AG04449 (cell line): ENCODE results near the gene PATJ.
"Not testable (repeated sequence)": the region's sequence is repeated elsewhere in the genome, so short reads cannot be mapped to it uniquely, and the experiment has no call there.

ENCODE experiments used
- CTCF ChIA-PET: fragments of 350-600 bp; formaldehyde crosslinking; extraction: SDS; loops from one replicate; lab custom pipeline; 2021; ENCODE audit warnings: antibody characterized with exemption; lab: Yijun Ruan, JAX
- POLR2A ChIA-PET: fragments of 400-600, 350-600 bp; formaldehyde crosslinking; extraction: SDS; loops from one replicate; lab custom pipeline; 2020; ENCODE audit warnings: antibody characterized with exemption, inconsistent platforms; lab: Yijun Ruan, JAX
- DNase-seq: peaks from one replicate; pipeline ENCODE4 v3.0.0-alpha.2; 2010; ENCODE audit warnings: low read depth, low spot score
- H3K4me3 ChIP-seq: 2 replicates; pipeline ENCODE4 v1.5.1; 2011; ENCODE audit warnings: low read depth, mild to moderate bottlenecking, control low read depth, low read length
- TF ChIP-seq, protein P1 (sequence below): IDR thresholded peaks from one replicate; pipeline ENCODE4 v1.5.1; 2011; ENCODE audit warnings: mild to moderate bottlenecking, moderate library complexity, low read length, control low read depth, inconsistent platforms; ENCODE audit not compliant: insufficient read depth; ENCODE audit errors: missing control alignments

PATJ gene

DNA sequence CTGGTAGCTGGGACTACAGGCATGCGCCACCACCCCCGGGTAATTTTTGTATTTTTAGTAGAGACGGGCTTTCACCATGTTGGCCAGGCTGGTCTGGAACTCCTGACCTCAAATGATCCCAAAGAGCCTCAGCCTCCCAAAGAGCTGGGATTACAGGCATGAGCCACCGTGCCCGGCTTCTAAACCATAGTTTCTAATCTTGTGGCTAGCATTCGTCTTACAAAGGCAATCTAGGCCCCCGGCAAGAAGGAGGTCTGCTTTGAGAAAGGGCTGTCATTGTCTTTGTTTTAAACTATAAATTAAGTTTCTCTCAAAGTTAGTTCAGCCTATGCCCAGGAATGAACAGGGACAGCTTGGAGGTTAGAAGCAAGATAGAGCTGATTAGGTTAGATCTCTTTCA lies 442.1 kb downstream of the PATJ start:
- ChIA-PET CTCF (interaction anchor here (2.0 kb wide), 1 partner anchor 8 kb away, joined by 9 read pairs; no protein-coding TSS in a partner anchor), POLR2A (interaction anchor here (0.7 kb wide), 1 partner anchor 228 kb away, joined by 3 read pairs; no protein-coding TSS in a partner anchor)

DNA sequence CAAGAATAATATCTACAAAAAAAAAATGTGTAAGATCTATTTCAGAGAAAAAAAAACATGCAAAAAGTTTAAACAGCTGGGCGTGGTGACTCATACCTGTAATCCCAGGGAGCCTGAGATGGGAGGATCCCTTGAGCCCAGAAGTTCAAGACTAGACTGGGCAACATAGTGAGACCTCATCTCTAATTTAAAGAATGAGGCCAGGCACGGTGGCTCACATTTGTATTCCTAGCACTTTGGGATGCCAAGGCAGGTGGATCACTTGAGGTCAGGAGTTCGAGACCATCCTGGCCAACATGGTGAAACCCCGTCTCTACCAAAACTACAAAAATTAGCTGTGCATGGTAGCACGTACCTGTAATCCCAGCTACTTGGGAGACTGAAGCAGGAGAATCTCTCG lies 443.0 kb downstream of the PATJ start:
- POLR2A ChIA-PET, DNase-seq, H3K4me3 ChIP-seq: not testable (repeated sequence)
- CTCF ChIA-PET = interaction anchor here (2.0 kb wide), 1 partner anchor 9 kb away, joined by 9 read pairs; no protein-coding TSS in a partner anchor

More for the DNA sequence above, 442.1 kb downstream of the PATJ start:
- TF ChIP-seq, protein P1, sequence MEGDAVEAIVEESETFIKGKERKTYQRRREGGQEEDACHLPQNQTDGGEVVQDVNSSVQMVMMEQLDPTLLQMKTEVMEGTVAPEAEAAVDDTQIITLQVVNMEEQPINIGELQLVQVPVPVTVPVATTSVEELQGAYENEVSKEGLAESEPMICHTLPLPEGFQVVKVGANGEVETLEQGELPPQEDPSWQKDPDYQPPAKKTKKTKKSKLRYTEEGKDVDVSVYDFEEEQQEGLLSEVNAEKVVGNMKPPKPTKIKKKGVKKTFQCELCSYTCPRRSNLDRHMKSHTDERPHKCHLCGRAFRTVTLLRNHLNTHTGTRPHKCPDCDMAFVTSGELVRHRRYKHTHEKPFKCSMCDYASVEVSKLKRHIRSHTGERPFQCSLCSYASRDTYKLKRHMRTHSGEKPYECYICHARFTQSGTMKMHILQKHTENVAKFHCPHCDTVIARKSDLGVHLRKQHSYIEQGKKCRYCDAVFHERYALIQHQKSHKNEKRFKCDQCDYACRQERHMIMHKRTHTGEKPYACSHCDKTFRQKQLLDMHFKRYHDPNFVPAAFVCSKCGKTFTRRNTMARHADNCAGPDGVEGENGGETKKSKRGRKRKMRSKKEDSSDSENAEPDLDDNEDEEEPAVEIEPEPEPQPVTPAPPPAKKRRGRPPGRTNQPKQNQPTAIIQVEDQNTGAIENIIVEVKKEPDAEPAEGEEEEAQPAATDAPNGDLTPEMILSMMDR = no peak
- DNase-seq = no peak
- no peak overlapping the region for H3K4me3 ChIP-seq

DNA sequence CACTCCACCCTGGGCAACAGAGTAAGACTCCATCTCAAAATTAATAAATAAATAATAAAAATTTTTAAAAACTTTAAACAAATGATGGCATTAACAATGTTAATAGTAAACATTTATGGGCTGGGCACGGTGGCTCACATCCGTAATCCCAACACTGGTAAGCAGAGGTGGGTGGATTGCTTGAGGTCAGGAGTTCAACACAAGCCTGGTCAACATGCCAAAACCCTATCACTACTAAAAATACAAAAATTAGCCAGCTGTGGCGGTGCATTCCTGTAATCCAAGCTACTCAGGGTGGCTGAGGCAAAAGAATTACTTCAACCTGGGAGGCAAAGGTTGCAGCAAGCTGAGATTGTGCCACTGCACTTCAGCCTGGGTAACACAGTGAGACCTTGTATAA lies 443.4 kb downstream of the PATJ start:
- ChIA-PET CTCF (no interaction called here), POLR2A (no interaction called here)
- no peak overlapping the region for H3K4me3 ChIP-seq
- TF ChIP-seq, protein P1 = no peak
- DNase-seq = no peak

DNA sequence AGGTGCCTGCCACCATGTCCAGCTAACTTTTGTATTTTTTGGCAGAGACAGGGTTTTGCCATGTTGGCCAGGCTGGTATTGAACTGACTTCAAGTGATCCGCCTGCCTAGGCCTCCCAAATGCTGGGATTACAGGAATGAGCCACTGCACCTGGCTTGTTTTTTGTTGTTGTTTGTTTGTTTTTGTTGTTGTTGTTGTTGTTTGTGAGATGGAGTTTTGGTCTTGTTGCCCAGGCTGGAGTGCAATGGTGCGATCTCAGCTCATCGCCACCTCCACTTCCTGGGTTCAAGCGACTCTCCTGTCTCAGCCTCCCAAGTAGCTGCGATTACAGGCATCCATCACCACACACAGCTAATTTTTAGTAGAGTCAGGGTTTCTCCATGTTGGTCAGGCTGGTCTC lies 445.3 kb downstream of the PATJ start:
- TF ChIP-seq, protein P1 = no peak
- ChIA-PET CTCF (no interaction called here), POLR2A (no interaction called here)
- DNase-seq = no peak
- H3K4me3 ChIP-seq = no peak overlapping the region

DNA sequence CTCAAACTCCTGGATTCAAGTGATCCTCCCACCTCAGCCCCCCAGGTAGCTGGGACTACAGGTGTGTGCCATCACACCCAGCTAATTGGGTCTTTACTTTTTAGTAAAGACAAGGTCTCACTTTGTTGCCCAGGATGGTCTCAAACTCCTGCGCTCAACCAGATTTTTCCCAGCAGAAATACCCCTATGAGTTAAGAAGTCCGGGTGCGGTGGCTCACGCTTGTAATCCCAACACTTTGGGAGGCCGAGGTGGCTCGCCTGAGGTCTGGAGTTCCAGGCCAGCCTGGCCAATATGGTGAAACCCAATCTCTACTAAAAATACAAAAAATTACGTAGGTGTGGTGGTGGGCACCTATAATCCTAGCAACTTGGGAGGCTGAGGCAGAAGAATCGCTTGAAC lies 445.8 kb downstream of the PATJ start:
- DNase-seq = no peak
- CTCF ChIA-PET = no interaction called here
- POLR2A ChIA-PET = no interaction called here
- TF ChIP-seq, protein P1 = no peak
- H3K4me3 ChIP-seq = no peak overlapping the region

DNA sequence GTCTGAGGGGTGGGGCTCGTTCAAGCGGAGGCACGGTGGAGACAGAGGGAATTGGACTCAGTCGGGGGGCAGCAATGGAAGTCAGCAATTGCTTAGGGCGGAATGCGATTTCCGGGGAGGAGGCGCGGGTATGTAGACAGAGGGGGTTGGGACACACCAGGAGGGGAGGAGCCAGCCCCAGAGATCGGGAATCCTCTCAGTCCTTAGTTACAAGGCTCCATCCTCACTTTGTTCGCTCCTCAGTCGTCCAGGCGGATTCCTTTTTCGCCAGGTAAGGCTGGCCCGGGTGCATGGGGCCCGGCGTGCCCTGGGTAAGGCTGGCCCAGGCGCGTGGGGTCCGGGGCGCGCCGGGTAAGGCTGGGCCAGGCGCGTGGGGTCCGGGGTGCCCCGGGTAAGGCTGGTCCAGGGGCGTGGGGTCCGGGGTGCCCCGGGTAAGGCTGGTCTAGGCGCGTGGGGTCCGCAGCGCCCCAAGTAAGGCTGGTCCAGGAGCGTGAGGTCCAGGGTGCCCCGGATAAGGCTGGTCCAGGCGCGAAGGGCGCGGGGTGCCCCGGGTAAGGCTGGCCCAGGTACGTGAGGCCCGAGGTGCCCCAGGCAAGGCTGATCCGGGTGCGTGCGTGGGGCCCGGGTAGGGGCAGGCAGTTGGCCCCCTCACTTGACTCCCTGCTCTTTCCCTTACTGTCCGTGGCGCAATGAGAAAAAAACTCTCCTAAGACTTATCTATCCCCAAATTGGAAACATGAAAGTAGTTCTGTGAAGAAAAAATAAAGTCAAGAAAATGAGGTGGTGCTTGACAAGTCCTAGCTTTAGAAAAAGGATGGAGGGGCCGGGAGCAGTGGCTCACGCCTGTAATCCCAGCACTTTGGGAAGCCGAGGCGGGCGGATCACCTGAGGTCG lies 452.6 kb downstream of the PATJ start, which contains the start of gene L1TD1:
L1TD1 (plus strand) TSS at position 199 of the 894 bp plus-strand sequence. CDS start 11,780 bp downstream, outside the sequence.
- CTCF ChIA-PET = no interaction called here
- POLR2A ChIA-PET = no interaction called here
- DNase-seq = no peak
- no peak within 1 kb of the TSS for H3K4me3 ChIP-seq
- TF ChIP-seq, protein P1 = no peak
